ENCODE results near the gene SOD3.

- TF ChIP-seq SUZ12 (IDR thresholded peaks at IDR 0.05; ENCODE audit: extremely low read depth, insufficient read depth, insufficient read length) (no peak), YY1 (IDR thresholded peaks at IDR 0.05; ENCODE audit: insufficient read depth, insufficient read length) (no peak), ZNF274 (IDR thresholded peaks at IDR 0.05; ENCODE audit: low read depth, low read length) (no peak)
Observed at GRCh38 chr4:24794480-24794879, 893 bp upstream of the SOD3 start.

Measured in NT2/D1 (cell line).